ENCODE data around the gene TEX55. TPM values are rescaled to one million over a fixed set of nuclear protein-coding genes. Genes with fewer than 3 reads are reported as not detected.
"Not testable (repeated sequence)": the region's sequence is repeated elsewhere in the genome, so short reads cannot be mapped to it uniquely, and the experiment has no call there.

The TEX55 gene
- total RNA-seq = not detected

DNA sequence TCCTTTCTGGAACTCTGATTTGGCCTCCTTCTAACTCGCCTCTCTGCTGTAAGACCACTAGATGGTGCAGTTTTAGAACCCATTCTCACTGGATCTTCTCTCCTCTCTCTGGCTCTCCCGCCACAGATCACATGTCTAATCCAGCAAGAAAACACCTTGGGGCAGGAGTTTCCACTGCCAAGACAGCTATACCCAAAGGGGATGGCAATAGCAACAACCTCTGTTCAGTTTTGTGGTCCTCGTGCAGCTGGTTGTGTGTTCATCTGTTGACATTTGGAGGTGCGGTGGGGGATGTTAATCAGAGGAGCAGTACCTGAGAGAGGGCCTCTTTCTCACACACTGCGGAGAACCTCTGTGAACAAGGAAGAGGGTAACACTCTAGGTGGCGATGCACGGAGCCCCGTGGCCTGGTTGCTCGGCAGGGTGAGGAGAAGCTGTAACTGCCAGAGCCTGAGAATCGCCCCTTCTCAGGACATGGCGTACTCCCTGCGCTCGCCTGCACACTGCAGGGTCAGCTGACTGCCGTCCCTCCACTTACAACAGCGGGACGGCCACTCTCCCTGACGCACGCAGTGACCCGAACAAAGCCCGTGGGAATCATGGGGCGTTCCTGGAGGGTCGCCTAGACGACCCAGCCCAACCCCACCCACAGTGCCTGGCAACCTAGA is at the start of gene TEX55:
TSS of gene TEX55 (plus strand) at position 666 of the 668 bp plus-strand sequence. CDS start 25 bp downstream, outside the sequence.
- Histone ChIP-seq H3K9me3 (no peaks in the 10 kb centered on the region), H3K4me3 (no peak within 1 kb of the TSS), H3K27ac (no peak within 1 kb of the TSS), H3K4me1 (no peaks in the 10 kb centered on the region), H3K36me3 (no peaks in the 10 kb centered on the region), H3K27me3 (no peaks in the 10 kb centered on the region)
- 58% methylated on average over 5 of the region's 23 CpGs; no CpG with 5 or more reads in 1 of the 2 donors for WGBS, 2 donors (ENCODE audit: low coverage in 1 of 2)
- no peak for ATAC-seq
- TF ChIP-seq, protein P1, sequence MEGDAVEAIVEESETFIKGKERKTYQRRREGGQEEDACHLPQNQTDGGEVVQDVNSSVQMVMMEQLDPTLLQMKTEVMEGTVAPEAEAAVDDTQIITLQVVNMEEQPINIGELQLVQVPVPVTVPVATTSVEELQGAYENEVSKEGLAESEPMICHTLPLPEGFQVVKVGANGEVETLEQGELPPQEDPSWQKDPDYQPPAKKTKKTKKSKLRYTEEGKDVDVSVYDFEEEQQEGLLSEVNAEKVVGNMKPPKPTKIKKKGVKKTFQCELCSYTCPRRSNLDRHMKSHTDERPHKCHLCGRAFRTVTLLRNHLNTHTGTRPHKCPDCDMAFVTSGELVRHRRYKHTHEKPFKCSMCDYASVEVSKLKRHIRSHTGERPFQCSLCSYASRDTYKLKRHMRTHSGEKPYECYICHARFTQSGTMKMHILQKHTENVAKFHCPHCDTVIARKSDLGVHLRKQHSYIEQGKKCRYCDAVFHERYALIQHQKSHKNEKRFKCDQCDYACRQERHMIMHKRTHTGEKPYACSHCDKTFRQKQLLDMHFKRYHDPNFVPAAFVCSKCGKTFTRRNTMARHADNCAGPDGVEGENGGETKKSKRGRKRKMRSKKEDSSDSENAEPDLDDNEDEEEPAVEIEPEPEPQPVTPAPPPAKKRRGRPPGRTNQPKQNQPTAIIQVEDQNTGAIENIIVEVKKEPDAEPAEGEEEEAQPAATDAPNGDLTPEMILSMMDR (IDR thresholded peaks at IDR 0.05) = peak in 1 of 4 experiments; percentile 19
- TF ChIP-seq POLR2AphosphoS5 (IDR thresholded peaks at IDR 0.05) (no peak), EP300 (IDR thresholded peaks at IDR 0.05) (no peak), POLR2A (IDR thresholded peaks at IDR 0.05) (no peak)

DNA sequence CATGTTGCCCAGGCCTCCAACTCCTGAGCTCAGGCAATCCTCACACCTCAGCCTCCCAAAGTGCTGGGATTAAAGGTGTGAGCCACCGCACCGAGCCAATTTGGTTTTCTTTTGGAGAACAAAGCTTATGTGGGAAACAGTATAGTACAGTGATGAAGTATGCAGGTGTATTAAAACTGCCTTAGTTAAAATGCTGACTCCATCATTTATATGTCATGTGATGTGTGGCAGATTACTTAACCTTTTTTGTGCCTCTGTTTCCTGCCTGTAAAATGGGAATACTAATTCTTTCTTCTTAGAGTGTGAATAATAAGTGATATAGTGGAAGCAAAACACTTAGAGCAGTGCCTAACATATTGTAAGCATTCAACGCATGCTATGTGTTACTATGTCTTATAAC is 48.0 kb upstream of the TEX55 start:
- Histone ChIP-seq H3K4me3 (no peak overlapping the region), H3K27ac (no peak overlapping the region), H3K36me3 (no peaks in the 10 kb centered on the region), H3K27me3 (no peaks in the 10 kb centered on the region), H3K9me3 (no peaks in the 10 kb centered on the region), H3K4me1 (no peaks in the 10 kb centered on the region)
- TF ChIP-seq, protein P1 (IDR thresholded peaks at IDR 0.05) = no peak
- TF ChIP-seq POLR2A (IDR thresholded peaks at IDR 0.05) = no peak
- no peak for TF ChIP-seq POLR2AphosphoS5 (IDR thresholded peaks at IDR 0.05)
- TF ChIP-seq EP300 (IDR thresholded peaks at IDR 0.05) = no peak
- WGBS, 2 donors (ENCODE audit: low coverage in 1 of 2) = 90 to 94% methylated on average over 1 of the region's 3 CpGs
- no peak for ATAC-seq

DNA sequence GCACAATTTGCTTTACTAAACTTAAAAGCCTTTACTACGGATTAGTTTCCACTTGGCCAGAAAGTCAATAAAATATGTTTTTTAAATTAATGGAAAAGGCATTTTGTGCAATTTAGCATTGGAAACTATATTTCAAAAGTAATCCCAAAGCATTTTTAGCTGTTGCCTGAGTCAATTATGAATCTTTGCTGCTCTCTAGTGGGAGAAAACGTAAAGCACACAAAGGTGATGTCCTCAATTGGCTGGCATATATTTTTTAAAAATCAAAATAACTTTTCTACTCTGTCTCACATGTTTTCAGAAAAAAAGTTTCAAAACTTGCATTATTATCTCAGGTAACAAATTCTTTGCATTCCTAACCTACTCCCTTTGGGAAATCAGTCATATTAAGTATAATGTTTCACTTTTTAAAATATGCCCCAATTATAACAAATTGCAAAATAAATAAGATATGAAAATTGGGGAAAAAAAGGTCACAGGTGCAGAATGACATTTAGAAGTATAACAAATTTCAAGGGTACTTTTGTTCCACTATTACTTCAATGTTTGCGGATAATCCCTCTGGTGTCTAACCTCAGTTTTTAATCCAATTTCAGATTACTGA is 47.2 kb upstream of the TEX55 start:
- WGBS, 2 donors (ENCODE audit: low coverage in 1 of 2) = 22 to 31% methylated on average over 3 of the region's 3 CpGs

DNA sequence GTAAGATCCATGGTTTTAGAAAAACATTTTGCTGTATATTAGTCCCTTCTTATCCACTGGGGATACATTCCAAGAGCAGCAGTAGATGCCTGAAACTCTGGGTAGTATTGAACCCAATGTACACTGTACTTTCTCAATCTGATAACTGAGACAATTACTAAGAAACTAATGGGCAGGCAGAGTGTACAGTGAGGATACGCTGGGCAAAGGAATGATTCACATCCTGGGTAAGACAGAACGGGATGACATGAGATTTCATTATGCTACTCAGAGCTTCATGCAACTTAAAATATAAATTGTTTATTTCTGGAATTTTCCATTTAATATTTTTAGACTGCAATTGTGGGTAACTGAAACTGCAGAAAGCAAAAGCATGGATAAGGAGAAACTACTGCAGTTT is 46.2 kb upstream of the TEX55 start:
- WGBS, 2 donors (ENCODE audit: low coverage in 1 of 2) = 18 to 22% methylated on average over 2 of the region's 2 CpGs
- Histone ChIP-seq H3K36me3 (no peaks in the 10 kb centered on the region), H3K4me3 (no peak overlapping the region), H3K27ac (no peak overlapping the region), H3K9me3 (no peaks in the 10 kb centered on the region), H3K27me3 (no peaks in the 10 kb centered on the region), H3K4me1 (no peaks in the 10 kb centered on the region)
- no peak for ATAC-seq
- TF ChIP-seq POLR2A (IDR thresholded peaks at IDR 0.05) (no peak), EP300 (IDR thresholded peaks at IDR 0.05) (no peak), POLR2AphosphoS5 (IDR thresholded peaks at IDR 0.05) (no peak)
- TF ChIP-seq, protein P1 (IDR thresholded peaks at IDR 0.05) = no peak

More for the DNA sequence above, 47.2 kb upstream of the TEX55 start:
- TF ChIP-seq EP300 (IDR thresholded peaks at IDR 0.05) (no peak), POLR2AphosphoS5 (IDR thresholded peaks at IDR 0.05) (no peak)
- TF ChIP-seq, protein P1 (IDR thresholded peaks at IDR 0.05) = peak; percentile 43 to 71 (median 55)
- Histone ChIP-seq H3K36me3 (no peaks in the 10 kb centered on the region), H3K9me3 (no peaks in the 10 kb centered on the region), H3K27ac (no peak overlapping the region), H3K27me3 (no peaks in the 10 kb centered on the region), H3K4me3 (no peak overlapping the region), H3K4me1 (no peaks in the 10 kb centered on the region)
- ATAC-seq = no peak

DNA sequence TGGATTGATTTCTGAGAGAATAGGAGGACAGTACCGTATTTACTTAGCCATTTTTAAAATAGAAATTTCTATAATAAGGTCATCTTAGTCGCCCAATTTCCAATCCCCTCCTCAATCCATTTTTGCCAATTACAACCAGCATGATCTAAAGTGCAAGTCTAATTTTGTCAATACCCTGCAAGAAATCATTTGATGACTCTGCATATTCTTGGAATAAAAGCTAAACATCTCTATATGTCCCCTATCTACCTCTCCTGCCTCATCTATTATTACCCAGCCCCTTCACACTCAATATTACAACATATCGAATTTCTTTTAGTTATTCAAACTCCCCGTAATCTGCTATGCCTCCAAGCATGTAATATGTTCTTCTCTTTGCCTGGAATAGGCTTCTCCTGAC is 41.9 kb upstream of the TEX55 start:
- H3K27me3 ChIP-seq = no peaks in the 10 kb centered on the region
- WGBS, 2 donors (ENCODE audit: low coverage in 1 of 2) = 69 to 82% methylated on average over 4 of the region's 4 CpGs
- ATAC-seq = no peak
- H3K4me3 ChIP-seq = no peak overlapping the region
- no peak for TF ChIP-seq POLR2A (IDR thresholded peaks at IDR 0.05)
- no peak for TF ChIP-seq EP300 (IDR thresholded peaks at IDR 0.05)
- TF ChIP-seq POLR2AphosphoS5 (IDR thresholded peaks at IDR 0.05) = no peak
- TF ChIP-seq, protein P1 (IDR thresholded peaks at IDR 0.05) = no peak
- no peaks in the 10 kb centered on the region for H3K36me3 ChIP-seq
- H3K9me3 ChIP-seq = no peaks in the 10 kb centered on the region
- no peaks in the 10 kb centered on the region for H3K4me1 ChIP-seq
- H3K27ac ChIP-seq = no peak overlapping the region

DNA sequence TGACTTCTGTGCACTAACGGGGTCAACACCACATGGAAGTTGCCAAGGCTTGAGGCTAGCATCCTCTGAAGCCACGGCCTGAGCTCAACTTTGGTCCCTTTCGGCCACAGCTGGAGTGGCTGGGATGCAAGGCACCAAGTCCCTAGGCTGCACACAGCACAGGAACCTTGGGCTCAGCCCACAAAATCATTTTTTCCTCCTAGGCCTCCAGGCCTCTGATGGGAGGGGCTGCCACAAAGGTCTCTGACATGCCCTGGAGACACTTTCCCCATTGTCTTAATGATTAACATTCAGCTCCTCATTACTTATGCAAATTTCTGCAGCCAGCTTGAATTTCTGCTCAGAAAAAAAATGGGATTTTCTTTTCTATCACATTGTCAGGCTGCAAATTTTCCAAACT is 27.6 kb upstream of the TEX55 start:
- WGBS, 2 donors (ENCODE audit: low coverage in 1 of 2) = 53% methylated on average over 2 of the region's 3 CpGs; no CpG with 5 or more reads in 1 of the 2 donors
- not testable (repeated sequence) for H3K4me1 ChIP-seq, H3K36me3 ChIP-seq, ATAC-seq, H3K27ac ChIP-seq, H3K4me3 ChIP-seq, H3K27me3 ChIP-seq
- peaks cover 0 to 27% (median 0%) of the 10 kb centered on the region in 3 donors for H3K9me3 ChIP-seq

All from gastroesophageal sphincter (tissue), 4 donors.